ENCODE measurements around the gene KDM1B. TPM values are rescaled to one million over a fixed set of nuclear protein-coding genes. Genes with fewer than 3 reads are reported as not detected.

KDM1B gene
- total RNA-seq, 1 donor from 2014 or later: 38.8 TPM

DNA sequence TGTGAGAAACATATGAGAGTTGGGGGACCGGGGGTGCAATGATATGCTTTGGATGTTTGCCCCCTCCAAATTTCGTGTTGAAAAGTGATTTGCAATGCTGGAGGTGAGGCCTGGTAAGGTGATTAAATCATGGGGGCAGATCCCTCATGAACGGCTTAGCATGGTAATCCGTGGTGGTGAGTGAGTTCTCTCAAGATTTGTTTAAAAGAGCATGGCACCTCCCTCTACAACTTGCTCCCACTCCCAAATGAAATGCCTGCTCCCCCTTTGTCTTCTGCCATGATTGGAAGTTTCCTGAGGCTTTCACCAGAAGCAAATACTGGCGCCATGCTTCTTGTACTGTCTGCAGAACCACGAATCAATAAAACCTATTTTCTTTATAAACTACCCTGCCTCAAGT lies 106.7 kb downstream of the KDM1B start:
- DNase-seq (ENCODE audit: low read depth): no peak

- peak; percentile 15 for DNase-seq (ENCODE audit: low read depth)
Observed at GRCh38 chr6:18262702-18263417, 107.6 kb downstream of the KDM1B start.

GRCh38 chr6:18263418-18264218 lies 108.4 kb downstream of the KDM1B start:
- no peak for DNase-seq (ENCODE audit: low read depth)

DNA sequence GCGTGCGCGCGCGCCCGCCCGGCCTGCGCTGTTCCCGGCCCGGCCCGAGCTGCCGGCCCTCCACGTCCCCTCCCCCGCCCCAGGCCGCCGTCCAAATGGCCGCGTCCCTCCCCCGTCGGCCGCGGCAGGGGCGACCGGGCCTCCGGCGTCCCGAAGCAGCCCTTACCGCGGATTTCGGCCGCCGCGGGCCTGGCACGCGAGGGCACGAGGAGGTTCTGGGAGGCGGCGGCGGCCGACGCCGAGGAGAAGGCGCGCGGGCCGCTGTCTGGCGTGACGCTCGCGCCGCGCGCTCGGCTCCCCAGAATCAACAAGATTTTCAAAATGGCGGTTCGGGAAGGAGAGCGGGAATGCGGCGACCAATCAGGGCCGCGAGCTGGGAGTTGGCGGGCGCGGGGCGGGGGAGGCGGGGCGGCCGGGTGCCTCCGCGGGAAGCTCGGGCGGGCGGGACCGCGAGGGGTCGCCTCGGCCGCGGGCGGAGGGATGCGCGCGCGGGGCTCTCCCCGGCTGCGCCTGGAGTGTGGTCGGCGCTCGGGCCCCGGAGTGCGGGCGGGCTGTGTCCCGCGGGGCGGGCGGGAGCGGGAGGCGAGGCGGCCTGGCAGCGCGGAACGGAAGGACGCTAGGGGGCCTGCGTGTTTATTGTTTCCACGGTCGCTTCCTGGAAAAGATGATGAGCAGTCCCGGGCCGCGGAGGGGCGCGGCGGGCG lies 109.1 kb downstream of the KDM1B start, which contains the start of gene DEK:
Gene DEK (minus strand): TSS at position 312 of the 704 bp plus-strand sequence. CDS start 543 bp downstream, outside the sequence.
- DNase-seq (ENCODE audit: low read depth): peak; percentile 40

DNA sequence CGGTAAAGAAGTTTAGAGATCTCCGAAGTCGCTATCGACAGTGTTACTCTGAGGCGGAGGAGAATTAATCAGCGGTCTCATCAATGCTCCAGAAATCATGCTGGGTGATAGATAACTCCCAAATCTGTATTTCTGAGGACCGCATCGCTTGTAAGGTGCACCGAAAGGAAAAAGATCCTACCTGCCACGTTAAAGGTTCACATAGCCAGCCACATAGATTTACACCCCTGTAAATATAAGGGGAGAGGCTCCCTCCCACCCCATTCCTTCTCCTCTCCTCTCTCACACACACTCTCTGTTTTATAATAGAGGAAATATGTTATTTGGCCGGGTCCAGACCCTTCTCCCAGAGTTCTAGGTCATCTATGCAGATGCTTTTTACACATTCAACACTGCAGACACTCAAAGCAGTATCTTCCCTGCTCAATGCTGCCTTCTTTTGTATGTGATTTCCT lies 109.7 kb downstream of the KDM1B start:
- DNase-seq (ENCODE audit: low read depth): no peak

DNA sequence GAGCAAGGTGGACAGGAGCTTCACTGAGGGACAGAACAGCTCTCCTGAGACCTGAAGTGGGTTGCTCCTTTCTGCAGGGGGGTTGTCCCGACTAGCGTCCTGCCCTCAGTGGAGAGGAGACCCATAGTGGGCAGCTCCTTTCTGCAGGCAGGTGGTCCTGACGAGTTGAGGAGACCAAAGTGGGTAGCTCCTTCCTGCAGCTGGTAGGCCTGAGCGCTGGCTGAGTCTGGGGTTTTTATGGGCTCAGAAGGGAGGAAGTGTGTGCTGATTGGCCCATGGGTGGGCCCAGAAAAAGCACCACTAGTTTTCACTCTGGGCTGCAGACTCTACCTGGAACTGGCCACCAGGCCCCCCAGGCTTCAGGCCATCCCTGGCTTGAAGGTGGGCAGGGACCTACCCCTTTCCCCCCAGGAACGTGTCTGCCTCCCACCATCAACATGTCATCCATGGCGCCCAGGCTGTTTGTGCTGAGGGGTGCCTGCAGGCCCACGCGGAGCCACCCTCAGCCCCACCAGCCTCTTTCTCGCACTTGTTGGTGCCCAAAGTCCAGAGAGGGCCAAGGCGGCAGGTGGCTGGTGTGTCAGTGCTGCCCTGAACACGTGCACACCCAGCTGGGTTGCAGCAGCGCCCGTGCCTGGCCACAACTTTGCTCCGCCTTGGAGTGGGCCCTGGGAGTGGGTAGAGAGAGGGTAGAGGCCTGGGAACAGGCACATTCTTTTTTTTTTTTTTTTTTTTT lies 110.7 kb downstream of the KDM1B start:
- DNase-seq (ENCODE audit: low read depth): no peak

- no peak for DNase-seq (ENCODE audit: low read depth)
Observed at GRCh38 chr6:18266523-18266912, 111.3 kb downstream of the KDM1B start.

DNA sequence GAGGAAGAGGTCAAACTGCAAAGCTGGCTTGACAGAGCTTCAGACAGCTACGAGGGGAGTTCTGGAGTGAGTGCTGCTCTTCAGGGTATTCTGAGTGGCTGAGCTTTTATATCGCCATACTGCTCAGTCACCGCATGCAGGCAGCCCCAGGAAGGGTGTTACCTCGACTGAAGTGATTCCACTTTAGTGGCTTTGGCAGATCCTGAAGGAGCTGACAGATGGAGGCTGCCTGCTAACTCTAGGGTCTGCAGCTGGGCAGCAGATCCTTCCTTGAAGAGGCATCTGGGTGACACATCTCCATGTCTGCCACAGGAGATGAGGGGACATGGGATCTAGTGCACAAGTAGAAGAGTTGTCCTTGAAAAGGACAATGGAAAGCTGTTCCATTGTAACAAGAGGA lies 112.8 kb downstream of the KDM1B start:
- no peak for DNase-seq (ENCODE audit: low read depth)

- DNase-seq (ENCODE audit: low read depth): peak; percentile 39
Observed at GRCh38 chr6:18269253-18269652, 114.0 kb downstream of the KDM1B start.

- no peak for DNase-seq (ENCODE audit: low read depth)
Observed at GRCh38 chr6:18269717-18270116, 114.5 kb downstream of the KDM1B start.

DNA sequence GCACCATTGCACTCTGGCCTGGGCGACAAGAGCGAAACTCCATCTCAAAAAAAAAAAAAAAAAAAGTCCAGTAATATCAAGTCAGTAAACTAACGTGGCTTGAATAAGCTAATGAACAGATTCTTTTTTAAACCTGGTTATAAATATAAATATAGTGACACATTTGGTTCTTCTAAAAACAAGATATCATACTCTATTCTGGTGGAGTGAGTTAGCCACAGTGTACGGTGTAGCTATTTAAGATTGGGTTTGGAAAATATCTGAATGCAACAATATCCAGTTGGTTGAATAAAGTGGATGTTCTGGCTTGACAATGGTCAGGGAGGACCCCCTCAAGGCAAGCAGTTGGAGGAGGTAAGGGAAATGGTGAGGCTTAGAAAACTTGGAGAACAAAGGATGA lies 115.0 kb downstream of the KDM1B start:
- no peak for DNase-seq (ENCODE audit: low read depth)

Other genes with a start within 250 kb of the KDM1B start
- gene KIF13A, start 167.8 kb upstream of the KDM1B start, total RNA-seq: 23.3 and 64.6 TPM in 2 replicates
- gene NHLRC1, start 32.7 kb upstream of the KDM1B start, total RNA-seq: 1.7 and 3.3 TPM in 2 replicates
- 21.5 and 28.1 TPM in 2 replicates for gene TPMT, start 345 bp upstream of the KDM1B start, total RNA-seq
- gene DEK, start 109.1 kb downstream of the KDM1B start, total RNA-seq: 112 and 116 TPM in 2 replicates
- gene RNF144B, start 231.9 kb downstream of the KDM1B start, total RNA-seq: 191 and 251 TPM in 2 replicates

All from renal cortical epithelial cell (primary cell).